ENCODE measurements around the gene RBBP4.
"Not testable (repeated sequence)": the region's sequence is repeated elsewhere in the genome, so short reads cannot be mapped to it uniquely, and the experiment has no call there.

RBBP4 gene

DNA sequence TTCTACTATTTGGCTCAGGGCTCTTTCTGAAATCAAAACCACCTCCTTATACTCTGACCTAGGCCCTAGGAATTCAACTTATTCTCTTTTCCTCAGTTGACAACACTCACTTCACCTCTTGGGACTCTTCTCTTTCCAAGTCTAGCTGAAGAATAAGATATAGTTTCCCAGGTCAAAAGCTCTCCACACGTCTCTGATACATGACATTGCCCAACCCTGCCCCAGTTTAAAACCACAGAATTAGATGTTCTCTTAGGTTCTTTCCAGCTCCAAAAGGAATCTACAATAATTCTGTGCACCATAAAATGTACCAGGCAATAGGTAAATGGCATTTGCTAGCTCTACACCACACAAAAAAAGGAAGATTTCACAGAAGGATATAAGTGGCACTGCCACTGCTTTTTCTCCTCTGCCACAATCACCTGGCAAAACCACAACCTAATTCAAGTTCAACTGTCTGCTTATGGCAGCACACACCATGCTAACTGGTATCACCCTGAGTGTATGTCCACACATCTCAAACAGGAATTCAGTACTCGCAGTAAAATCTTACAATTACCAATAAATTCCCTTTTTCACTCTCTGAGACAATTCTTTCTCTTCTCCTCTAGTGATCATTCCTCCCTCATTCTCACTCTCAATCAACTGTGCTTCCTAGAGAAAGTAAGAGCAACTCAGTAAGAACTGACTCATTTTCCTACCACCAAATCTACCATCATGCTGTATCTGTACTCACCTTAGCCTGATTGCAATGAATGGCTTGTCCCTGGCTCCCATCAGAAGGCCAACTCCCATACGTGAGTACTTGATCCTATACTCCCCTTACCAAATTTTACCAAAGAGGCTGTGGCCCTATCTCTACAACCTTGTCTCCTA lies 28.0 kb upstream of the RBBP4 start:
- Histone ChIP-seq H3K4me3 (ENCODE audit: low read depth in 1 of 2, low read length in 2 of 2) (no peak overlapping the region), H3K36me3 (ENCODE audit: control insufficient read depth in 1 of 2, insufficient read depth in 2 of 2, low read length in 2 of 2) (peaks cover 5 to 7% of the 10 kb centered on the region in 2 donors), H3K9me3 (ENCODE audit: control insufficient read depth in 1 of 2, low read length in 2 of 2) (no peaks in the 10 kb centered on the region), H3K4me1 (ENCODE audit: control insufficient read depth in 1 of 2, insufficient read depth in 2 of 2, low read length in 2 of 2) (no peaks in the 10 kb centered on the region), H3K27me3 (ENCODE audit: low read depth, low read length) (no peaks in the 10 kb centered on the region), H3K27ac (ENCODE audit: low read length) (no peak overlapping the region)

DNA sequence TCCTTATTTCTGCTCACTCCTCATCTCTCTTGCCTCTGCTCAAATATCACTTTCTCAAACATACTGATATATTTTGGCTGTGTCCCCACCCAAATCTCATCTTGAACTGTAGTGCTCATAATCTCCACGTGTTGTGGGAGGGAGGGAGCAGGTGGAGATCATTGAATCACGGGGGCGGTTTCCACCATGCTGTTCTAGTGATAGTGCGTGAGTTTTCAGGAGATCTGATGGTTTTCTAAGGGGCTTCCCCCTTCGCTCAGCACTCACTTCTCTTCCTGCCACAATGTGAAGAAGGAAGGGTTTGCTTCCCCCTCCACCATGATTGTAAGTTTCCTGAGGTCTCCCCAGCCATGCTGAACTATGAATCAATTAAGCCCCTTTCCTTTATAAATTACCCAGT lies 27.2 kb upstream of the RBBP4 start:
- no peak overlapping the region for H3K27ac ChIP-seq (ENCODE audit: low read length)
- H3K4me1 ChIP-seq (ENCODE audit: control insufficient read depth in 1 of 2, insufficient read depth in 2 of 2, low read length in 2 of 2) = no peaks in the 10 kb centered on the region
- H3K9me3 ChIP-seq (ENCODE audit: control insufficient read depth in 1 of 2, low read length in 2 of 2) = no peaks in the 10 kb centered on the region
- no peaks in the 10 kb centered on the region for H3K27me3 ChIP-seq (ENCODE audit: low read depth, low read length)
- H3K4me3 ChIP-seq (ENCODE audit: low read depth in 1 of 2, low read length in 2 of 2) = no peak overlapping the region
- H3K36me3 ChIP-seq (ENCODE audit: control insufficient read depth in 1 of 2, insufficient read depth in 2 of 2, low read length in 2 of 2) = peaks cover 5 to 7% of the 10 kb centered on the region in 2 donors

DNA sequence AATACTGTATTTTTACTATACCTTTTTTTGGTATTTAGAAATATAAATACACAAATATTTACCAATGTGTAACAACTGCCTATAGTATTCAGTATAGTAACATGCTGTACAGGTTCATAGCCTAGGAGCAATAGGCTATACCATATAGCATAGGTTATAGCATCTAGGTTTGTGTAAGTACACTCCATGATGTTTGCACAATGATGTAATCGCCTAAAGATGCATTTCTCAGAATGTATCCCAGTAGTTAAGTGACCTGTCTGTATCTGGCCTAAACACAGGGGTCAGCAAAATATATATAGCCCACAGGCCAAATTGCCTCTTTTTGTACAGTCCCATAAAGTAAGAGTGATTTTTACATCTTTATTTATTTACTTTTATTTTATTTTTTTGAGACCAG lies 24.8 kb upstream of the RBBP4 start:
- Histone ChIP-seq H3K27me3 (ENCODE audit: low read depth, low read length) (no peaks in the 10 kb centered on the region), H3K9me3 (ENCODE audit: control insufficient read depth in 1 of 2, low read length in 2 of 2) (no peaks in the 10 kb centered on the region), H3K4me1 (ENCODE audit: control insufficient read depth in 1 of 2, insufficient read depth in 2 of 2, low read length in 2 of 2) (no peaks in the 10 kb centered on the region), H3K27ac (ENCODE audit: low read length) (no peak overlapping the region), H3K36me3 (ENCODE audit: control insufficient read depth in 1 of 2, insufficient read depth in 2 of 2, low read length in 2 of 2) (peaks cover 5 to 7% of the 10 kb centered on the region in 2 donors), H3K4me3 (ENCODE audit: low read depth in 1 of 2, low read length in 2 of 2) (no peak overlapping the region)

DNA sequence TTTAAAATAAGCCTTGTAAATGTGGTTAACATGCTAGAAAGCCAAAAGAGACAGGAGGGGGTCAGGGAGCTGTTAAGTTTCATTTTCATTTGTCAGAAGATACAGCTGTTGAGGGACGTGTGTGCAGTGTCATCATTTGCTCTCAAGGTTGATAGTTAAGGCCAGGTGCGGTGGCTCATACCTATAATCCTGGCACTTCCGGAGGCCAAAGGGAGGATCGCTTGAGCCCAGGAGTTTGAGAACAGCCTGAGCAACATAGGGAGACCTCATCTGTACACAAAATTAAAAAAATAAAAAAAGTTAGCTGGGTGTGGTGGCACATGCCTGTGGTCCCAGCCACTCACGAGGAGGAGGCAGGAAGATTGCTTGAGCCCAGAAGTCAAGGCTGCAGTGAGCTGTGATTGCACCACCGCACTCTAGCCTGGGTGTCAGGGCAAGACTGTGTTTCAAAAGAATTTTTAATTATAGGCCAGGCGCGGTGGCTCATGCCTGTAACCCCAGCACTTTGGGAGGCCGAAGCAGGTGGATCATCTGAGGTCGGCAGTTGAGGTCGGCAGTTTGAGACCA lies 23.3 kb upstream of the RBBP4 start:
- Histone ChIP-seq H3K4me1 (ENCODE audit: control insufficient read depth in 1 of 2, insufficient read depth in 2 of 2, low read length in 2 of 2) (no peaks in the 10 kb centered on the region), H3K4me3 (ENCODE audit: low read depth in 1 of 2, low read length in 2 of 2) (no peak overlapping the region), H3K9me3 (ENCODE audit: control insufficient read depth in 1 of 2, low read length in 2 of 2) (no peaks in the 10 kb centered on the region), H3K27ac (ENCODE audit: low read length) (no peak overlapping the region), H3K36me3 (ENCODE audit: control insufficient read depth in 1 of 2, insufficient read depth in 2 of 2, low read length in 2 of 2) (peaks cover 5 to 7% of the 10 kb centered on the region in 2 donors), H3K27me3 (ENCODE audit: low read depth, low read length) (no peaks in the 10 kb centered on the region)

DNA sequence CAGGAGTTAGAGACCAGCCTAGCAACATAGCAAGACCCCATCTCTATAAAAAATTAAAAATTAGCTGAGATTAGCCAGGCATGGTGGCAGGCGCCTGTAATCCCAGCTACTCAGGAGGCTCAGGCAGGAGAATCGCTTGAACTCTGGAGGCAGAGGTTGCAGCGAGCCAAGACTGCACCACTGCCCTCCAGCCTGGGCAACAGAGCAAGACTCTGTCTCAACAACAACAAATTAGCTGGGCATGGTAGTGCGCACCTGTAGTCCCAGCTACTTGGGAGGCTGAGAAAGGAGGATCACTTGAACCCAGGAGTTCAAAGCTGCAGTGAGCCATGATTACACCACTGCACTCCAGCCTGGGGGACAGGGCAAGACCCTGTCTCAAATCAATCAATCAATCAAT lies 20.8 kb upstream of the RBBP4 start:
- not testable (repeated sequence) for H3K27me3 ChIP-seq (ENCODE audit: low read depth, low read length); H3K4me3 ChIP-seq (ENCODE audit: low read depth in 1 of 2, low read length in 2 of 2)
- peaks cover 10 to 13% of the 10 kb centered on the region in 2 donors for H3K36me3 ChIP-seq (ENCODE audit: control insufficient read depth in 1 of 2, insufficient read depth in 2 of 2, low read length in 2 of 2)

DNA sequence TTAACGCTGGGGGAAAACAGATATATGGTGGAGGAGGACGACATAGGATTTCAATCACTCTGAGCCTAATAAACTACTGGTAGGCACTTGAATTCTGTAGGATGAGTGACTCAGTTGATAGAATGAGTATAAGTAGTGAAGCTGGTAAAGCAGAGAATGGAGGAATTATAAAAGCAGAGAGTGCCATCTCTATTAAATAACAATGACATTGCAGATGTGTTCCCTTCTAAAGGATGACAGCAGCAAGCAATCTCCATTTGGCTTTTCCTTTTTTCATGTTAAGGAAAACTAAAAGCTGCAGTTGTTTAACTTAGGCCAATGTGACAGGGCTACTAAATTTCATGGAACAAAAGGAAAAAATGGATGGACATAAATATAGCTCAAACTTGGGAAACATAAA lies 18.2 kb upstream of the RBBP4 start:
- H3K27me3 ChIP-seq (ENCODE audit: low read depth, low read length) = no peaks in the 10 kb centered on the region
- H3K36me3 ChIP-seq (ENCODE audit: control insufficient read depth in 1 of 2, insufficient read depth in 2 of 2, low read length in 2 of 2) = peaks cover 6 to 8% of the 10 kb centered on the region in 2 donors
- no peaks in the 10 kb centered on the region for H3K9me3 ChIP-seq (ENCODE audit: control insufficient read depth in 1 of 2, low read length in 2 of 2)
- no peaks in the 10 kb centered on the region for H3K4me1 ChIP-seq (ENCODE audit: control insufficient read depth in 1 of 2, insufficient read depth in 2 of 2, low read length in 2 of 2)
- no peak overlapping the region for H3K27ac ChIP-seq (ENCODE audit: low read length)
- H3K4me3 ChIP-seq (ENCODE audit: low read depth in 1 of 2, low read length in 2 of 2) = no peak overlapping the region

More for the DNA sequence above, 20.8 kb upstream of the RBBP4 start:
- not testable (repeated sequence) for H3K27ac ChIP-seq (ENCODE audit: low read length); H3K9me3 ChIP-seq (ENCODE audit: control insufficient read depth in 1 of 2, low read length in 2 of 2); H3K4me1 ChIP-seq (ENCODE audit: control insufficient read depth in 1 of 2, insufficient read depth in 2 of 2, low read length in 2 of 2)

DNA sequence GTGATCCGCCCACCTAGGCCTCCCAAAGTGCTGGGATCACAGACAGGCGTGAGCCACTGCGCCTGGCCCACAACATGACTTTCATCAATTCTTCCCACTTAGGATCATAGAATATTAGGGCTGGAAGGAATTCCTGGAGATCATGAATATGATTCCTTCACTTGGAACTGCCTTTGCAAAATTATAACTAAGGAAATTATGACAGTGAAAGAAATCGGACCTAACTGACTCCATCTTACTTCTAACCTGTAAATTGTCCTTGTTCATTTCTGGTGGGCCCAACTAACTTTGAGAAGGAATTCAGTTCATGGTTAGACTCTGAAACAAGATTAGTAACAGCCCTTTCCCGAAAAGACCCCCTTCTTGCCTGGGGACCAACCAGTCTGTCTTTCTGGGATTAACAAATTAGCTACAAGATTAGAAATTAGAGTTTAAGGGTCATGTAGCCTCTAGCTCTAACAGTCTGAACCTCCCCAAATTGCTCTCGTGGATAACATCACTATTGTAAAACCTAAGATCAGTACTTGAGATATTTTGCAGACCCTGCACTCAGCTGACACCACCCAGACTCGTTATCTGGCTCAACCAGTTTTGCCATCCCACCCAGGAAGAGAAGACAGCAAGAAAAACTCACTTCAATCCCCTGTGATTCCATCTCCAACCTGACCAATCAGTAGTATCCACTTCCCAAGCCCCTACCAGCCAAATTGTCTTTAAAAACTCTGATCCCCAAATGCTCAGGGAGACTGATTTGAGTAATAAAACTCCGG lies 15.3 kb upstream of the RBBP4 start:
- Histone ChIP-seq H3K4me1 (ENCODE audit: control insufficient read depth in 1 of 2, insufficient read depth in 2 of 2, low read length in 2 of 2) (no peaks in the 10 kb centered on the region), H3K4me3 (ENCODE audit: low read depth in 1 of 2, low read length in 2 of 2) (no peak overlapping the region), H3K27ac (ENCODE audit: low read length) (no peak overlapping the region), H3K27me3 (ENCODE audit: low read depth, low read length) (no peaks in the 10 kb centered on the region), H3K9me3 (ENCODE audit: control insufficient read depth in 1 of 2, low read length in 2 of 2) (no peaks in the 10 kb centered on the region), H3K36me3 (ENCODE audit: control insufficient read depth in 1 of 2, insufficient read depth in 2 of 2, low read length in 2 of 2) (peaks cover 6 to 8% of the 10 kb centered on the region in 2 donors)

DNA sequence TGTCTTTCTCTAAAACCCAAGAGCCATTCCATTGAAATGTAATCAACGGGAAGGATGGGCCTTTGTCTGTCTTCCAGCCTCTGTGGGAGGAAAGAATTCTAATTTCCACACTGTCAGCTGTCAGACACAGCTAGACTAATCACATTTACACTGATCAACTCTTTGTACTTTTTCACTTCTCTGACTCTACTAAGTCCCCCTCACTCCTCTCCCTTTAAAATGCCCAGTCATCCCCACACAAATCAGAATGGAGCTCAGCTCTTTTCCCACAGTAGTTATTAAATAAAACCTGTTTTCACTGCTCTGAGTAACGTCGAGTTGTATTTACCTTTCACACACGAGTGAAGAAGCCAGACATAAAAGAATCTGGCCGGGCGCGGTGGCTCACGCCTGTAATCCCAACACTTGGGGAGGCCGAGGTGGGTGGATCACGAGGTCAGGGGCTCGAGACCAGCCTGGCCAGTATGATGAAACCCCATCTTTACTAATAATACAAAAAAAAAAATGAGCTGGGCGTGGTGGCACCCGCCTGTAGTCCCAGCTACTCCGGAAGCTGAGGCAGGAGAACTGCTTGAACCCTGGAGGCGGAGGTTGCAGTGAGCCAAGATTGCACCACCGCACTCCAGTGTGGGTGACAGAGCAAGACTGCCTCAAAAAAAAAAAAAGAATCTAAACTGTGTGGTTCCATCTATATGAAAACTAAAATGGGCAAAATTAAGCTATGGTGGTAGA lies 13.9 kb upstream of the RBBP4 start:
- H3K27ac ChIP-seq (ENCODE audit: low read length) = no peak overlapping the region
- no peaks in the 10 kb centered on the region for H3K9me3 ChIP-seq (ENCODE audit: control insufficient read depth in 1 of 2, low read length in 2 of 2)
- no peaks in the 10 kb centered on the region for H3K4me1 ChIP-seq (ENCODE audit: control insufficient read depth in 1 of 2, insufficient read depth in 2 of 2, low read length in 2 of 2)
- H3K4me3 ChIP-seq (ENCODE audit: low read depth in 1 of 2, low read length in 2 of 2) = no peak overlapping the region
- peaks cover 6 to 8% of the 10 kb centered on the region in 2 donors for H3K36me3 ChIP-seq (ENCODE audit: control insufficient read depth in 1 of 2, insufficient read depth in 2 of 2, low read length in 2 of 2)
- H3K27me3 ChIP-seq (ENCODE audit: low read depth, low read length) = no peaks in the 10 kb centered on the region

DNA sequence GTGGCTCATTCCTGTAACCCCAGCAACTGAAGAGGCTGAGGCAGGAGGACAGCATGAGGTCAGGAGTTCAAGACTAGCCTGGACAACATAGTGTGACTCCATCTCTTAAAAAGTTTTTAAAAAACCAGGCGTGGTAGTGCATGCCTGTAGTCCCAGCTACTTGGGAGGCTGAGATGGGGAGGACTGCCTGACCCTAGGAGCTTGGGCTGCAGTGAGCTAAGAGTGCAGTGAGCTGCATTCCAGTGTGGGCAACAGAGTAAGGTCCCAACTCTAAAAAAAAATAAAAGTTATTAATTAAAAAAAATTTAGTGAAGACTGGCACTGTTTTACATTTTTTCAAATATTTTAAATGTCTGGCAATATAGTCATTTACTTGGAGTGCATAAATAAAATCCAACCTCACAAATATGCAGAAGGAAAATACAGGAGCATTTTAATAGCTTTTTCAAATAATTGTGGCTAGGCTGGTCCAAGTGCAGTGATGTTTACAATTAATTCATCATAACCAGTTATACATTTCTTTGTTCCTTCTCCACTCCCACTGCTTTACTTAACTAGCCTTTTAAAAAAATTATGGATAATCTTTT lies 11.4 kb upstream of the RBBP4 start:
- no peaks in the 10 kb centered on the region for H3K4me1 ChIP-seq (ENCODE audit: control insufficient read depth in 1 of 2, insufficient read depth in 2 of 2, low read length in 2 of 2)
- no peak overlapping the region for H3K4me3 ChIP-seq (ENCODE audit: low read depth in 1 of 2, low read length in 2 of 2)
- H3K27ac ChIP-seq (ENCODE audit: low read length) = no peak overlapping the region
- no peaks in the 10 kb centered on the region for H3K9me3 ChIP-seq (ENCODE audit: control insufficient read depth in 1 of 2, low read length in 2 of 2)
- no peaks in the 10 kb centered on the region for H3K27me3 ChIP-seq (ENCODE audit: low read depth, low read length)
- no peaks in the 10 kb centered on the region for H3K36me3 ChIP-seq (ENCODE audit: control insufficient read depth in 1 of 2, insufficient read depth in 2 of 2, low read length in 2 of 2)

DNA sequence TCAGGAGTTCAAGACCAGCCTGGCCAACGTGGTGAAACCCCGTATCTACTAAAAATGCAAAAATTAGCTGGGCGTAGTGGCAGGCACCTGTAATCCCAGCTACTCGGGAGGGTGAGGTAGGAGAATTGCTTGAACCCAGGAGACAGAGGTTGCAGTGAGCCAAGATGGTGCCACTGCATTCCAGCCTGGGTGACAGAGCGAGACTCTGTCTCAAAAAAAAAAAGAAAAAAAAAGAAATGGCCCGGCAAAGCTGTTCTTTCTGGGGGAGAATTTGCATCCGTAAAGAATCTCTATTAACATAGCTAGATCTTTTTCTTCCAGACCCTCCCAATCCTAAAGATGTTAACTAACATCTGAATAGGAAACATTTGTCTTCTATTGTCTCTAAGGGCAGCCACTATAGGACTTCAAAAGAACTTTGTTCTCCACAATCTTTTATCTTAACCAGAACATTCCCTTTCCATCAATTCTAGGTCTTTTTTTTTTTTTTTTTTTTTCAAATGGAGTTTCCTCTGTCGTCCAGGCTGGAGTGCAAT lies 8.6 kb upstream of the RBBP4 start:
- H3K4me1 ChIP-seq (ENCODE audit: control insufficient read depth in 1 of 2, insufficient read depth in 2 of 2, low read length in 2 of 2); H3K27me3 ChIP-seq (ENCODE audit: low read depth, low read length); H3K4me3 ChIP-seq (ENCODE audit: low read depth in 1 of 2, low read length in 2 of 2); H3K36me3 ChIP-seq (ENCODE audit: control insufficient read depth in 1 of 2, insufficient read depth in 2 of 2, low read length in 2 of 2); H3K9me3 ChIP-seq (ENCODE audit: control insufficient read depth in 1 of 2, low read length in 2 of 2); H3K27ac ChIP-seq (ENCODE audit: low read length): not testable (repeated sequence)
